Measurements from ENCODE around the gene PLEKHA7. TPM values are rescaled to one million over a fixed set of nuclear protein-coding genes. Genes with fewer than 3 reads are reported as not detected.

The PLEKHA7 gene
- polyA plus RNA-seq, 1 donor (not counting 4 experiments of a cell fraction or from before 2014, with no cell fraction given): 1.4 TPM

- H2AFZ ChIP-seq (ENCODE audit: control insufficient read depth, low read length): no peak overlapping the region
- FAIRE-seq (no peak), DNase-seq (ENCODE audit: low read depth, low spot score) (no peak)
- dilution Hi-C loops (cut with MboI; ENCODE audit: extremely low pct_ligation_motif_present, low sequenced_read_pairs): no loop called here
- H3K9me3 ChIP-seq (ENCODE audit: control insufficient read depth, low read depth, low read length): no peaks in the 10 kb centered on the region
- no peak overlapping the region for H3K4me2 ChIP-seq (ENCODE audit: control insufficient read depth, extremely low read depth, insufficient read depth, low read depth, low read length)
- H3K79me2 ChIP-seq (ENCODE audit: control insufficient read depth, insufficient read depth, low read length): no peaks in the 10 kb centered on the region
- H3K4me3 ChIP-seq (ENCODE audit: control insufficient read depth in 2 of 3, extremely low read depth in 1 of 3, insufficient read depth in 2 of 3, low read depth in 1 of 3, low read length in 3 of 3): no peak overlapping the region
- no peak overlapping the region for H3K27ac ChIP-seq (ENCODE audit: control insufficient read depth, insufficient read depth, low read length)
- no peak for TF ChIP-seq CTCF (optimal IDR thresholded peaks at IDR 0.05 in 1 of 3, IDR thresholded peaks at IDR 0.05 in 1 of 3, conservative IDR thresholded peaks at IDR 0.05 in 1 of 3; ENCODE audit: extremely low read depth in 1 of 3, insufficient read depth in 2 of 3, low read length in 3 of 3)
- TF ChIP-seq EZH2 (IDR thresholded peaks at IDR 0.05; ENCODE audit: low read length): no peak
- no peaks in the 10 kb centered on the region for H4K20me1 ChIP-seq (ENCODE audit: control insufficient read depth, extremely low read depth, insufficient read depth, low read length)
- H3K4me1 ChIP-seq (ENCODE audit: control insufficient read depth, extremely low read depth, insufficient read depth, low read length): no peaks in the 10 kb centered on the region
- peaks cover 0 to 1% of the 10 kb centered on the region in 2 experiments for H3K36me3 ChIP-seq (ENCODE audit: control insufficient read depth in 2 of 2, extremely low read depth in 1 of 2, insufficient read depth in 2 of 2, low read length in 2 of 2)
- H3K27me3 ChIP-seq (ENCODE audit: control insufficient read depth, extremely low read depth, insufficient read depth, low read length): no peaks in the 10 kb centered on the region
- H3K9ac ChIP-seq (ENCODE audit: control insufficient read depth, extremely low read depth, insufficient read depth, low read length): no peak overlapping the region
- H3K9me1 ChIP-seq (ENCODE audit: control insufficient read depth, extremely low read depth, insufficient read depth, low read length): no peaks in the 10 kb centered on the region
Observed at GRCh38 chr11:16857186-16857585, 157.0 kb downstream of the PLEKHA7 start.

GRCh38 chr11:16856022-16856471 lies 158.2 kb downstream of the PLEKHA7 start:
- Histone ChIP-seq H3K4me3 (ENCODE audit: control insufficient read depth in 2 of 3, extremely low read depth in 1 of 3, insufficient read depth in 2 of 3, low read depth in 1 of 3, low read length in 3 of 3) (no peak overlapping the region), H3K36me3 (ENCODE audit: control insufficient read depth in 2 of 2, extremely low read depth in 1 of 2, insufficient read depth in 2 of 2, low read length in 2 of 2) (peaks cover 0 to 1% of the 10 kb centered on the region in 2 experiments), H3K79me2 (ENCODE audit: control insufficient read depth, insufficient read depth, low read length) (no peaks in the 10 kb centered on the region), H3K27me3 (ENCODE audit: control insufficient read depth, extremely low read depth, insufficient read depth, low read length) (no peaks in the 10 kb centered on the region), H3K4me2 (ENCODE audit: control insufficient read depth, extremely low read depth, insufficient read depth, low read depth, low read length) (no peak overlapping the region), H3K9me1 (ENCODE audit: control insufficient read depth, extremely low read depth, insufficient read depth, low read length) (no peaks in the 10 kb centered on the region), H3K27ac (ENCODE audit: control insufficient read depth, insufficient read depth, low read length) (no peak overlapping the region), H3K9me3 (ENCODE audit: control insufficient read depth, low read depth, low read length) (no peaks in the 10 kb centered on the region), H4K20me1 (ENCODE audit: control insufficient read depth, extremely low read depth, insufficient read depth, low read length) (no peaks in the 10 kb centered on the region), H3K9ac (ENCODE audit: control insufficient read depth, extremely low read depth, insufficient read depth, low read length) (no peak overlapping the region), H3K4me1 (ENCODE audit: control insufficient read depth, extremely low read depth, insufficient read depth, low read length) (no peaks in the 10 kb centered on the region), H2AFZ (ENCODE audit: control insufficient read depth, low read length) (no peak overlapping the region)
- dilution Hi-C loops (cut with MboI; ENCODE audit: extremely low pct_ligation_motif_present, low sequenced_read_pairs): no loop called here
- no peak for TF ChIP-seq CTCF (optimal IDR thresholded peaks at IDR 0.05 in 1 of 3, IDR thresholded peaks at IDR 0.05 in 1 of 3, conservative IDR thresholded peaks at IDR 0.05 in 1 of 3; ENCODE audit: extremely low read depth in 1 of 3, insufficient read depth in 2 of 3, low read length in 3 of 3)
- TF ChIP-seq EZH2 (IDR thresholded peaks at IDR 0.05; ENCODE audit: low read length): no peak
- FAIRE-seq: no peak
- no peak for DNase-seq (ENCODE audit: low read depth, low spot score)

All from keratinocyte (primary cell).